CD4-positive, alpha-beta T cell treated with Interleukin-21 for 1 hour (primary cell): ENCODE data around the gene GIT1.

Experiments
- DNase-seq: peaks from one replicate; pipeline ENCODE4 v3.0.0-alpha.2; 2020

The GIT1 gene, protein sequence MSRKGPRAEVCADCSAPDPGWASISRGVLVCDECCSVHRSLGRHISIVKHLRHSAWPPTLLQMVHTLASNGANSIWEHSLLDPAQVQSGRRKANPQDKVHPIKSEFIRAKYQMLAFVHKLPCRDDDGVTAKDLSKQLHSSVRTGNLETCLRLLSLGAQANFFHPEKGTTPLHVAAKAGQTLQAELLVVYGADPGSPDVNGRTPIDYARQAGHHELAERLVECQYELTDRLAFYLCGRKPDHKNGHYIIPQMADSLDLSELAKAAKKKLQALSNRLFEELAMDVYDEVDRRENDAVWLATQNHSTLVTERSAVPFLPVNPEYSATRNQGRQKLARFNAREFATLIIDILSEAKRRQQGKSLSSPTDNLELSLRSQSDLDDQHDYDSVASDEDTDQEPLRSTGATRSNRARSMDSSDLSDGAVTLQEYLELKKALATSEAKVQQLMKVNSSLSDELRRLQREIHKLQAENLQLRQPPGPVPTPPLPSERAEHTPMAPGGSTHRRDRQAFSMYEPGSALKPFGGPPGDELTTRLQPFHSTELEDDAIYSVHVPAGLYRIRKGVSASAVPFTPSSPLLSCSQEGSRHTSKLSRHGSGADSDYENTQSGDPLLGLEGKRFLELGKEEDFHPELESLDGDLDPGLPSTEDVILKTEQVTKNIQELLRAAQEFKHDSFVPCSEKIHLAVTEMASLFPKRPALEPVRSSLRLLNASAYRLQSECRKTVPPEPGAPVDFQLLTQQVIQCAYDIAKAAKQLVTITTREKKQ

DNA sequence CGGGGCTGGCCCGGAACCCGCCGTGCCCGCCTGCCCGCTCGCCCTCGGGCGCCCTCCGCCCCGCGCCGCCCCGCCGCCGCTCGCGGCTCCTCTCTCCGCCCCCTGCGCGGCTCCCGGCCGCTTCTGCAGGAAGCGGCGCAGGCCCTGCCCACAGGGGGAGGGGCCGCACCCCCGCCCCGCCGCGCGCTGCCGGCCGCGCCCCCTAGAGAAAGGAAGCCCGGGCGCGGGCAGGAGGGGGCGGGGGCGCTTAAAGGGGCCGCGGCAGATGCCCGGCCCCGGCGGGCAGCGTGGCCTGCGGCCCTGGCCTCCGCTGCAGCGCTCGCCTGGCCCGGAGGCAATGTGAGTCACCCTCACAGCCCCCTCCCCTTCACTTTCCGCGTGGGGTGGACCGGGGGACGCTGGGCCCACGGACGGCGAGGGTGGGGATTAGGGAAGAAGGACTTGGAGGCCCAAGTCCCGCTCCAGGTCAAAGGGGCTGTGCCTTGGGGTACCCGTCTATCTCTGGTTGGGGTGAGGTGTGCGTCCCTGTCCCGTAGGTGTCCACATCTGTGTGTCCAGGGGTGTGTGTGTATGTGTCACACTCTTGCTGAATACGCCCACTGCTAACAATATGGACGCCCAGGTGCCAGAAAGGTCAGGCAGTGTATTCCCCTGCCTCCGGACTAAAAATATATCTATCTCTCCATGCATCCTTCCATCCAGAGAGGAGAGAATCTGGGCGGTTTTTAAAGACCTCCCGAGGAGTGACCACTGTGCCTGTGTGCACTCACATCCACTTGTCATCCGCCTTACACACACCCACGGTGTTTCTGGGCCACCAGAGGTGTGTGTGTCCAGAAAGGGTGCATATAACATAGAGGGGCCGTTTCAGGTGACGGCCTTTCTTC is at the start of gene GIT1:
GIT1 (minus strand) TSS at position 125 of the 887 bp plus-strand sequence. CDS start 270 bp downstream, outside the sequence.
- peak; percentile 87 for DNase-seq

DNA sequence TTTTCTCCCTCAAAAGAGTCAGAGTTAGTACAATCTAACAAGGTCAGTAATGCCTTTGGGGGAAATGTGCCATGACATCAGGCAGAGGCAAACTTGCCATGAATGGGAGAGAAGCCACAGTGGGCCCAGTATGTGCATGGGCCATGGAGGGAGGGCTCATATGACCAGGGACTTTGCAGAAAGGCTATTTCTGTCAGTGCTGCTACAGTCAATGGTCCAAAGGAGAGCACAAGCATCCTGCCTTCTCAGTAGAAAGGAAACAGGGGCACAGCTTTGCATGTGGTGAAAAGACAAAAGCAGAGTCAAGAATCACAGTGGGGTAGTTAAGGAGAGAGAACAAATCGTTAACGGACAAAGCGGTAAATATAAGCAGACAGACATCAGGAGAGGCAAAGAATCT is 44.4 kb upstream of the GIT1 start:
- DNase-seq = no peak

DNA sequence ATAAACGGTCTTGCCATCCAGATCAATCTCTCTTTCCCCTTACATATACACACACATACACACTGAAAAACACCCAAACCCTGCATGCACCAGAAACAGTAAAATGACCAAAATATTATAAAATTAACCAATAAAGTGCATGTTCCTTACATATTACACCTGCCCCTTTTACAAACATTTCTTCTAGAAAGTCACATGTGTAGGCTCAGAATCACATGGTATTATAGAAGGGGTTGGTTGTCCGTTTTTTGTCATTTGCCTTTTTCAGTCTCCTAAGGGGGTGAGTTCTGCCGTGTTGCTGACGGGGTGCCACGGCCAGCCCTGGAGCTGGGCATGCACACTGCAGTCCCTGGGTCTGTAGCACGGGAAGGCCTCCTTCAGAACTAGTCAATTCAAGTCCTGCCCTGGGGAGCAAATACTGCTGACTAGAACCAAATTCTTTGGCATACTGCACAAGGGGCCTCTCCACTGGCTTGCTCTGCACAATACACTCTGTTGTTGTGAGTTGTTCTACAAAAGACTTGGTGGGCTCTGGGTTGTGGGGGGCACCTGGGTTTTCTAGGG is 41.3 kb upstream of the GIT1 start:
- no peak for DNase-seq

DNA sequence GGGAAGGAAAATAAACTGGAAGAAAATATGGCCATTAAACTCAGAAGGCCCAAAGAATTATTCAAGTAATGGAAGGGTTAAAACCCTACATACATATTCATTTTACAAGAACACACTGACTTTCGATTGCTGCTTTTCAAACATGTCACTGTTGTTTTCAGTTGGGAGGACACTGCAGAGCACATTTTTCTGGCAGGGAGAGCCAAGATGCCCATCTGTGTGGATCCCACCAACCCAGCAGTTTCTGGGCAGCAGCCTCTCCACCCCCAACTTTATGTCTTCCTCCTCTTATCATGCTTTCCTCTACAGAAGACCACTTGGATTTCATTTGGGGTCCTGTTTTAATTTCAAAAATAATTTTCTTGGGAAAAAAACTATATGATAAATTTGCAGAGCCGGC is 40.4 kb upstream of the GIT1 start:
- no peak for DNase-seq

DNA sequence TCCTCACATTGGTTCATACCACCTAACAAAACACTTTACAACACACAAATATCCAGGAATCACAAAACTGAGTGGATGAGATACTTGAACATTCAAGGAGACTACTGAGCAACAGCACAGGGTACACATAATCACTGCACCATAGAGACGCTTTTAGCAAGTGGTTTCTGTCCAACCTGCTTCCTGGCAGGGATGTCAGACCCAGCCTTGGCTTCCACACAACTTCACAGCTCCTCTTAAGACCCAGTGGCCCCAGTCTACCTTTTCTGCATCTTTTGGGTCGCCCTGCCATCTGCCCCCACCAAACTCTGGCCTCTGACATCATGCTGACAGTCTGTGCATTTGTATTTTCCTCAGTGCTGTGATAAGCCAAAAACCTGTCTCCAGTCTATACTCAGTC is 39.2 kb upstream of the GIT1 start:
- no peak for DNase-seq

DNA sequence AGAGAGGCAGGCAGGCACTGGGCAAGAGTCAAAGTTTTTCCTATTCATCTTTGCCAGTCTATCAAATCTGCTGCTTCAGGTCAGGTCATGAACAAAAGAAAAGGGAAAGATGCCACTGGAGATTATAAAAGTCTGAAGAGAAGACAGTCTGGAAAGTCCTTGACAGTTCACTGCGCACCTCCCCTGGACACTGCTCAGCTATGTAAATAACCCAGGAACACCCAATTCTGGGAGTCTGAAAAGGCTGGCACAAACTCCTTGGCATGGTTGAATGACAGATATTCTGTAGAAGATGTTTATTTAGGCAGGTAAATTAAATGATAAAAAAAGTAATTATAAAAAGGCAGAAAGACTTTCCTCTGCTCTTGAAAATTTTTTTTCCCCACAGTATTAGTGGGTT is 38.5 kb upstream of the GIT1 start:
- DNase-seq = no peak

DNA sequence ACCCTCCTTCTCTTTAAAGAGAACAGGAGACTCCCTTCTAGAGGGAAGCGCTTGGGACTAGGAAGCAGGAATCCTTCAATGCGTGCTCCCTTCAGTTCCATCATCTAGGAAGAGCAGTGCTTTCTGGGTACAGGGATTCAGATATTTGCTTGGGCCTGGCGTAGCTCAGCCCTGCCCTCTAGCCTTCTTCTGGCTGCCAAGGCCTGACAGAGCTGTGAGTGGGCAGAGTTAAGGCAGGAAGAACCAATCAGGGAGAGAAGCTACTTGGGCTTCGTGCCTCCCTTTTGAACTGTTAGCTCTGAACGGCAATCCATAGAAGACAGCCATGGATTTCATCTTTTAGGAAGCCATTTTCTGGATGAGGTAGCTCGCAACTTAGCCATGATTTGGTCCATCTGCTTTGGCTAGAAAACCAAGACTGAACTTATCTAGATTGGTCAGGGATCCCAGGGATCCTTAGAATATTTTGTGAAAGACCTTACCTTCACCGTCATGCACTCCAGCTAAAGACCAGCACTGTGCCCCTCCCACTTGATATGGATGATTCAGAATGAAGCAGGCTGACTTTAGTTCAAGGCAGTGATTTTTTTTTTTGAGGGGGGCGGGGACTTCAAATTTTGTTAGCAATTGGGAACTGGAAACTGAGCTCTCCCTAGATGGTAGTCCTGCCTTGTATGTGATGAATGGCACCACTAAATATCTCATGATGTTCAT is 35.7 kb upstream of the GIT1 start:
- DNase-seq = no peak

DNA sequence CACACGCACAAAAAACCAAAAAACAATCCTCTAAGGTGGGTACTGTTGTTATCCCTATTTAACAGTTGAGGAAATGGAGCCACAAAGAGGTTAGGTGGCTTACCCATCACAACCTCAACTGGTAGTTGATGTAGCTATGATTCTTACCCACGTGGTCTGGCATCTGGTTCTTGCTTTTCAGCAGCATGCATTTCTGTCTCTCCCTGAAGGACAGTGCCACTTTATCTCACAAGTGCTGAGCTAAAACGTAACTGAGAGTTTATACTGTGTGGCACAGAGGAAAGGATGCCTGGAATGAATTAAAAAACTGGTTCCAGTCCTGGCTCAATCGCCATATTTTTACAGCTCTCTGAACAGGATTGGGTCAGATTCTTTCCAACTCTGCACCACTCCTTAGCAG is 35.1 kb upstream of the GIT1 start:
- no peak for DNase-seq

DNA sequence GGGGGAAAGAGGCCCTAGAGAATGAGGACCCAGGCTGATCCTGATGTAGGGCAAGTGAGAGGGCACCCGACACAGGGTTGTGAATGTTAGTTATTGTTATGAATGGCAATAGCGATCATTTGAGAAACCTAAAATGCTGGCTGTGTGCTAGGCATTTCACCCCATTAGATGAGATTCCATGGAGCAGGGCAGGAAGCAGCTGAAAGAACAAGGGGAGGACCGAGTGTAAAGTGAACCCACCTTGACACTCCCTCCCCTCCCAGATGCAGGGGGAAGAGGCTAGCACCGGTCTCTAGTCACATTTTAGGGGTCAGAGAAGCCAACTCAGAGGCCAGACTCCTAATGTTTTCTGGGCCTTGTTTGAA is 33.8 kb upstream of the GIT1 start:
- no peak for DNase-seq

DNA sequence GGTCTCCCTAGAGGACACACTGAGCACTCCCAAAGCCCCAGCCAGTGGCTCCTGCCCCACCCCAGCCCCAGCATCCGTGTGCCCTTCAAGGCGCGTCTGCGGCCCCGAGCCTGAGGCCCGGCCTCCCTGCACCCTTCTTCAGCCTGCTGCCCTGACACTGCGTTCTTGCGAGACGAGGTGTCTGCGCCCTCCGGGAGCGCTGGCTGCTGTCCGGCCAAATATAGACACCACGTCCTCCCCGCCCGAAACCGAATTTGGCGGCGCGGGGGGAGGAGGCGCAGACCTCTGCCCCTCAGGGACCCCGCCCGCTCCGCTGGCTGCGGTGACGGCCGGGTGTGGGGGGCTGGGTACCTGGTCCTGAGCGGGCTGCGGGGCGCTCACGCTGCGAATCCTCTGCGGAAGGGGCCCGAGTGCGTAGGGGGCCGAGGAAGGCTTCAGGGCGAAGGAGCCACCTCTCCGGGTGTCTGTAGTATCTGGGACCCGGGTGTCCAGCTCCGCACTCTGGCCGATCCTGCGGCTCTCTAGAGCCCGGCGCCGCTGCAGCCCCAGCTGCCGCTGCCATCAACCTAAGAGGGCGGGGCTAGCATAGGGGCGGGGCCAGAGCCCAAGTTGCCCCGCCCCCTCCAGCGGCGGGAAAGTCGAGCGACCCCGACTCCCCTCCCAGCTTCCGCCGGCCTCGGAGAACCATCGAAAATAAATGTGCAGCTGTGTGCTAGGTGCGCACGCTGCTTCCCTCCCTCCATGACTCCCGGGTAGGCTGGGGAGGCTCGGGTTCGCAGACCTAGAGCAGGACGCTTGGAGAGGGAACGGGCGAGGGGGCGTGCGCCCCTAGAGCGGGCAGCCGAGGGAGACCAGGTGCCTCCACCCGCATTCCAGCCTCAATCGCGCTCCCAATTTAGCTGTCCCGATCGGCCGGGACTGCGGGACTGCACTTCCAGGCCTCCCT is 33.2 kb upstream of the GIT1 start, which contains the start of gene CORO6:
CORO6 (minus strand) TSS at position 576 of the 946 bp plus-strand sequence. CDS start 1,491 bp downstream, outside the sequence.
- DNase-seq = peak; percentile 75

DNA sequence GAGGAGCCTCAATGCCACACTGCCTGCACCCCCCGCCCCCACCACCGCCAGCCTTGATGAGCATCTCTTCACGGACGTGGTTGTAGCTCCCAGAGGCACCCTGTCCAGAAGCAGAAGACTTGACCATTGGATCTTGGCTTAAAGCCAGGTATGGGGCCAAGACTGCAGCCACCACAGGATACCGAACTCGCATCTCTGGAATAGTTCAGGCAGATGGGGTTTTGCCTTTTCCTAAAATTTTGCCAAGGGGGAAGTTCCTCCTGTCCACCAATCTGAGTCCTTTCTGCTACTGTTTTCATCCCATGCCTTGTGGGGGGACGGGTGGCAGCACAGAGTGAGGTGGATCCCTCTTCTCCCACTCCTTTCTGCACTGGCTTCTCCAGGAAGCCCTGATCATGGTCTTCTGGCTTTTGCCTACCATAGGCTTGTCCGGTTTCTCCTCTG is 32.3 kb upstream of the GIT1 start:
- no peak for DNase-seq

DNA sequence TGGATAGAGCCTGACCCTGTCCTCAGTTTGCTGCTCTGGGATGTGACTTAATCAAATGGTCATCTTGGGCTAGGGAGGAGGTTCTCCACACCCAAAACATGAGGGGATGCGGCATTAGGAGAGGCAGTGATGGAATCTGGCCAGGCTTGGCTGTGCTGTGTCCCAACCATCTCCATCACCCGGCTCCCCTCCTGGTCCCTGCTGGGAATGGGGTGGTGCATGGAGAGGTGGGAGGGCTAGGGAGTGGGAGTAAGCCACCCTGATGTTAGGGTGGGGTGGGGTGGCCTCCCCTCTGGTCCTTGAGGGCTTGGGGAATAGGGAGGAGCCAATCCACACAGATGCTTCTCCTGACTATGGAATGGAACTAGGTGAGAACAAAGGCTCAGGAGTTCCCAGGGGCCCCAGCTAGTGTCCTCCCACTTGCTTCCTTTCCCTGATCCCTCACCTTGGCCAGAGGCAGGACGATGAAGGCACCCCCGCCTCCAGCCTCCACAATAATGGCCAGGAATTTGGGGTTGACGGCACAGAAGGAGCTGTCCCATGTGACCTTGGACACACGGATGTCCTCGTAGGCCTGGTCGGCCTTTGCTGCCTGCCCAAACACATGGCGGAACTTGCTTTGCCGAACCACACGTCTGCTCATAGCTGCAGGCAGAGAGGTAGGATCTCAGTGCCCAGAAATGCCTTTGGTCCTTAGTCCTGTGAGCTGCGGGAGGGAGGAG is 31.5 kb upstream of the GIT1 start:
- no peak for DNase-seq

DNA sequence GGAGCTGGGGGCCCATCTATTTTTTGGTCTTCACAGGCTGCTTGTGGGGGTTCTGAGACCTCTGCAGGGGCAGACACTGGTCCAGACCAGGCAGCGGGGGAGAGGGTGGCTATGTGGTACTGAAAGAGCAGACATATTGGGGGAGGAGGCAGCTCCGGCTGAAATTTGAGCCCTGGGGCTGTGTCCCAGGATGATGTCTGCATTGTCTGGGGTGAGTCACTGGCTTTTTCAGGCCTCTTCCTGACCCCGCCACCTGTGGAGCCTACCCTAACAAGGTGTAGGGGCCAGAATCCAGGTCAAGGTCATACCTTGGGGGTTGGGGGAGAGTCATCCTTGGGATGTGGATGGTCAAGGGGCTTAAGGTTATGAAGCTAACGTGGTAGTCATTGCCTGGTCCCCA is 30.8 kb upstream of the GIT1 start:
- DNase-seq = no peak

DNA sequence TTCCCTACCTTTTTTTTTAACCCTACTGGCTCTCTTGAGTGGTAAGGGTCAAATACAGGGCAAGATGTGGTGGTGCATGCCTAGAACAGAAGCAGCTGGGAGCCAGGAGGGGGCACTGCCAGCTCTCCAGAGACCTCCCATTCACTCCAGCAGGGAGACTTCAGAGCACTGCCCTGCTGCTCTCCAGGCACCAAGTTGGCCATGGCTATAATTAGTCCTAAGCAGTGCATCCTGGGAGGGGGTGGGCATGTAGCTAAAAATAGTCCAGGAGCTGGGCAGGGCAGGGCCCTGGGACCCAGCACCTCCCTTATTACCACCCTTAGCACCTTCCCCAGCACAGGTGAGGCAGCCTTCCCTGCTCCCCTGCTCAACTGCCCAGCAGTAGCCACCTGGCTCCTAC is 29.8 kb upstream of the GIT1 start:
- DNase-seq = no peak

DNA sequence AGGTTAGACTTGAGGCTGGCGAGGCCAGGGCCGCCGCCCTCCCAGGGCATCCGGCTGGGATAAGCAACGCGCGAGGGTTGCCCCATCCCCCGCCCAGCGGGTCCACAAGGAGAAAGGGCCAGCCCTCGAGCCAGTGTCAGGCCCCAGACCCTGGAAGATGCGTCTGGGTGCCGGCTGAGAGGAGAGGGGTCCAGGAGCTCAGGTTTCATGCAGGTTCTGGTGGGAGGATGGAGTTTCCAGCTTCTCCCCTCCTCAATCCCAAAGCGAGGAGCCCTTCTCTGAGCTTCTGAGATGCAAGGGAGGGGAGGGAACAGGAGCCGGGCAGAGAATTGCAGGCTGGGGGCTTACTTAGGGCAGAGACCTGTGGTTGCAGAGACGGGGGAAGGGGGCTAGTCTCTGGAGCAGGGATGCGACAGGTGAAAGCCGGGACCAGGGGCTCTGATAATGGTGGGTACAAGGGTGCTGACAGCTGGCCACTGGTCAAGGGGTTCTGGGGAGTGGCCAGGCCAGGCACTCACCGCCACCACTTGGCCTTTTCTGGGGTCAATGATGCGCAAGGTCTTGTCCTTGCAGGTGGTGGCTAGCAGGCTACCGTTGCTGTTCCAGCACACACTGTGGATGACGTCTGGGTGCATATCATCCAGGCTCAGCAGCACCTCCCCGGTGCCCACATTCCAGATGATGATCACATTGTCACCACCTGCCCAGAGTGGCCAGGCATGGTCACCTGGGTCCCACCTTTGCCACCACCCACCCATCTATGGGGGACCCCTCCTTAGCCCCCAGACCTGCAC is 29.0 kb upstream of the GIT1 start:
- DNase-seq = no peak

DNA sequence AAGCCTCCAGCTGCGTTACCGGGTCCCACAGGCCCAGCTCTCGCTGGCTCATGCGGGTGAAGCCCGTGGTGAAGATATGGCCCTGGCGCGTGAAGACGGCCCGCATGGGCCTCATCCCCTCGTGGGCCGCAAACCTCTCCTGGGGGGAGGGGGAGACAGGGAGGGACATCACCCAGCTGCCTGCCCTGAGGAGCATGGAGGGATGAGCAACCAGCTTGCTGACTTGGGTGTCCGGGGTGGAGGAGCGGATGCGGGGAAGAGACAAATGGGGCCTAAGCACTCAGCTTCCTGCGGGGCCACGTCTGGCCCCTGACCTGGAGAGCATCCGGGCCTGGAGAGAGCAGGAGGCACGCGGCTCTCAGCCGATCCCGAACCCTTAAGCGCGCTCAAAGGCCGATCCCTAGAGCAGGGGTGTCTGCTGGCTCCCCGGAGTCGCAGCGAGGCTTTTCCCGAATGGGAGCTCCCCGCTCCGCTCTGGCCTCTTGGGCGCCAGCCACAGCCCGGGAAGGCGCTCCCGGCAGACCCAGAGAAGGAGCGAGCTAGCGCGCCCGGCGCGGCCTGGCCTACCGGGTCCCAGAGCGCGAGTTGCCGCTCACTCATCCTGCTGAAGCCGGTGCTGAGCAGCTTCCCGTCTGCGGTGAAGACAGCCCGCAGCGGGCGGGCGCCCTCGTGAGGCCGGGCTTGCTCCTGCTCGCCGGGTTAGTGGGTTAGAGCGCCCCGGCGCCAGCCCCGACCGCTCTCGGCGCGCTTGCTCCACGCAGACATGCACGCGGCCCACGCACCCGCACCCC is 28.2 kb upstream of the GIT1 start:
- DNase-seq = peak; percentile 88

DNA sequence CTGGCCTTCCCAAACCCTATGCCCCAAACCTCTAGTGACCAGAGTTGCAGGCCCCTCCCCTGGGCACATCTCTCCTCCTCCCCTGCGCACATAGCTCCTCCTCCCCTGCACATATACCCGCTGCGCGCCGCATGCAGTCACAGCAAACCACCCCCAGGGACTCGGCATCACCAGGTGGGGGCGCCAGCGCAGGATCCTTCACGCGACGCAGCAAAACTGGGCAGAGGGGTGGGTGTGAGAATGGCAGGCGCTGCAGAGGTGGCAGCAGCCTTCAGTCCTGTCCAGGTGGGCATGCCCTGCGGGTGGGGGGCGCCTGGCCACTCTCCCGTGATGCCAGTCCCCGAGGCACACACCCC is 27.7 kb upstream of the GIT1 start:
- DNase-seq = peak; percentile 93

DNA sequence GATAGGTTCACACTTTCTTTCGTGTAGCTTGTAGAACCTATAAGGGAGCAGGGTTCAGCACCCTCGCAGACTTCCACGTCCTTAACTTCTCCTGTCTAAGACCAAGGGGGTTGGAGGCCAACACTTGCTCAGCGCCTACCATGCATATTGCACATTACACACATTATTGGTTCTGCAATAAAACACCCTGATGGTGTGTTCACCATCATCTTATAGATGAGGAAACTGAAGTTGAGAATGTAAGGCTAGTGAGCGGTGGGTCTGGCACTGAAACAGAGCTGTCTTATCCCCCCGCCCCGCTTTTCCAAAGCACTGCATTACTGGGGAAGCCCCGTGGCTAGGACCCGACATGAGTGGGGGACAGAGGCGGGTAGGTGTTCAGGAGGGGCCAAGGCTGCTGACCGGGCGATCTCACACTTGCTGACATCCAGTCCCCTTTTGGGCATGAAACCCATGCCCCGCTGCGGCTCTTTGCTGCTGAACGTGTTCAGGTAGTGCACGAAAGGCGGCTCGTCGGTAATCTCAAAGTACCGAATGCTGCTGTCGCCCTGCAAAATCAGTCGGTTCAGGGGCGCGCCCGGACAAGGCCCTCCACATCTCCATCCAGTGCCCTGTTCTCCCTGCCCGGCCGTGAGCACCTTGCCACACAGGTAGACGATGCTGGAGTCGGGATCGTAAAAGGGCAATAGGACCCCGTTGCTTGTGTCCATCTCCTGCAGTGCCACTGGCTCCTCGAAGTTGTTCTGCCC is 27.0 kb upstream of the GIT1 start:
- DNase-seq = no peak
